Measurements from ENCODE around the gene LANCL1. TPM values are rescaled to one million over a fixed set of nuclear protein-coding genes. Genes with fewer than 3 reads are reported as not detected.

Gene LANCL1
- total RNA-seq, 1 experiment from 2014 or later, result 49.9 TPM

- H3K36me3 Mint-ChIP-seq (ENCODE audit: insufficient read depth in 1 of 3, low read depth in 3 of 3), result no peaks in the 10 kb centered on the region
These were observed 77.0 kb downstream of the LANCL1 start for GRCh38 chr2:210399440-210400041.

More at GRCh38 chr2:210399440-210400041, 77.0 kb downstream of the LANCL1 start:
- H3K23me2 ChIP-seq (ENCODE audit: insufficient read length, low read depth, low read length, poor library complexity, severe bottlenecking), result no peaks in the 10 kb centered on the region
- no peak overlapping the region for H2AK5ac ChIP-seq (ENCODE audit: insufficient read length, low read length)
- H3K14ac ChIP-seq (ENCODE audit: insufficient read depth, low read length), result no peak overlapping the region
- no peak overlapping the region for H2BK12ac ChIP-seq (ENCODE audit: insufficient read length, low read depth, low read length)
- no peaks in the 10 kb centered on the region for H3K79me1 ChIP-seq (ENCODE audit: insufficient read depth, low read depth, low read length, poor library complexity, severe bottlenecking)
- H3K79me2 ChIP-seq (ENCODE audit: insufficient read depth, low read length), result no peaks in the 10 kb centered on the region
- no peak overlapping the region for H3K23ac ChIP-seq (ENCODE audit: insufficient read length, low read depth, low read length)
- H3K27ac ChIP-seq (ENCODE audit: insufficient read length, low read depth, low read length), result no peak overlapping the region
- H3K18ac ChIP-seq (ENCODE audit: insufficient read length, low read depth, low read length), result no peak overlapping the region
- H3K27ac Mint-ChIP-seq, result no peak overlapping the region
- no CpG with 5 or more reads among the region's 3 CpGs for WGBS (ENCODE audit: extremely low coverage, insufficient read length, low lambda C conversion rate)
- H3K56ac ChIP-seq (ENCODE audit: insufficient read length, low read depth, low read length), result no peak overlapping the region
- H3K27me3 Mint-ChIP-seq (ENCODE audit: low read depth), result no peaks in the 10 kb centered on the region; the same call in 1 of the 2 replicates
- H3K4ac ChIP-seq (ENCODE audit: low read depth, low read length), result no peak overlapping the region
- H2BK15ac ChIP-seq (ENCODE audit: low read depth, low read length), result no peak overlapping the region
- no peaks in the 10 kb centered on the region for H3K4me1 ChIP-seq (ENCODE audit: insufficient read depth, low read length)
- H4K20me1 ChIP-seq (ENCODE audit: control insufficient read depth, insufficient read depth, insufficient read length), result no peaks in the 10 kb centered on the region
- no peak overlapping the region for H3T11ph ChIP-seq (ENCODE audit: low read length)
- H3K27me3 ChIP-seq (ENCODE audit: insufficient read depth, low read length), result no peaks in the 10 kb centered on the region
- no peak overlapping the region for H4K91ac ChIP-seq (ENCODE audit: insufficient read length, low read depth, low read length)
- H3K4me3 Mint-ChIP-seq, result no peak overlapping the region
- H2AFZ ChIP-seq (ENCODE audit: low read length), result no peak overlapping the region
- no peak overlapping the region for H2BK20ac ChIP-seq (ENCODE audit: low read depth, low read length, poor library complexity, severe bottlenecking)
- no peak overlapping the region for H2BK5ac ChIP-seq (ENCODE audit: insufficient read length, low read length)
- no peak for DNase-seq
- no peak overlapping the region for H4K8ac ChIP-seq (replicated peaks; ENCODE audit: insufficient read length, low read depth, low read length)
- TF ChIP-seq CTCF (conservative IDR thresholded peaks at IDR 0.05), result peak; percentile 52; the same call in 2 of the 3 replicates
- H3K9ac ChIP-seq (ENCODE audit: extremely low read depth, insufficient read length, low read length), result no peak overlapping the region
- H4K5ac ChIP-seq (ENCODE audit: insufficient read length, low read depth, low read length), result no peak overlapping the region
- no peaks in the 10 kb centered on the region for H3K9me3 ChIP-seq (ENCODE audit: control insufficient read depth, low read depth, low read length)
- no peaks in the 10 kb centered on the region for H3K9me3 Mint-ChIP-seq
- no peak overlapping the region for H3K4me2 ChIP-seq (ENCODE audit: insufficient read depth, insufficient read length, low read length)
- no peaks in the 10 kb centered on the region for H3K4me1 Mint-ChIP-seq
- no peak overlapping the region for H2BK120ac ChIP-seq (ENCODE audit: low read depth, low read length, poor library complexity, severe bottlenecking)

All from H9 (cell line).